GM12878 (cell line): ENCODE results near the gene HOXD3. TPM values are rescaled to one million over a fixed set of nuclear protein-coding genes. Genes with fewer than 3 reads are reported as not detected.

ENCODE experiments used
- ATAC-seq: fragments of 200-7000 bp; cut with Tn5 transposase; 3 replicates; pipeline ENCODE4 v1.9.1; 2020; ENCODE audit warnings: mild to moderate bottlenecking, moderate library complexity
- BruUV-seq: library from RNA; stranded (reverse); fragments of 400-500 nt; replicated peaks from 2 replicates; lab custom pipeline; 2021; lab: Mats Ljungman, UMichigan
- CTCF ChIA-PET: fragments of 300-600 bp; sonication (Branson Sonifier 250); formaldehyde crosslinking; extraction: SDS; loops from one replicate; lab custom pipeline; 2021; ENCODE audit warnings: inconsistent platforms; lab: Yijun Ruan, JAX
- POLR2A ChIA-PET: fragments of 350-600 bp; formaldehyde crosslinking; extraction: SDS; loops from one replicate; lab custom pipeline; 2021; ENCODE audit warnings: inconsistent platforms; lab: Charles Lee
- RAD21 ChIA-PET: fragments of 300-600 bp; sonication (Branson Sonifier 250); formaldehyde crosslinking; loops from one replicate; lab custom pipeline; 2023; ENCODE audit warnings: antibody characterized with exemption; ENCODE audit not compliant: unreplicated experiment; lab: Charles Lee
- SMC1A ChIA-PET: fragments of 300-600 bp; sonication (Branson Sonifier 250); formaldehyde crosslinking; loops from one replicate; lab custom pipeline; 2023; ENCODE audit not compliant: unreplicated experiment, uncharacterized antibody; lab: Charles Lee
- DNase-seq: peaks from one replicate; pipeline ENCODE4 v3.0.0-alpha.2; 2011; ENCODE audit warnings: low read depth, low spot score
- FAIRE-seq: peaks from 3 replicates; lab custom pipeline; 2011; peaks lifted over from hg19 to GRCh38; lab: Jason Lieb, UNC
- H2AFZ ChIP-seq: 2 replicates; pipeline ENCODE4 v1.6.0; 2011; ENCODE audit warnings: low read depth, low read length, control low read depth; ENCODE audit not compliant: control insufficient read depth
- H3K27ac ChIP-seq: 2 replicates; pipeline ENCODE4 v1.5.1; 2011; ENCODE audit warnings: control low read depth; ENCODE audit not compliant: control insufficient read depth, insufficient read depth
- H3K27me3 ChIP-seq, 2 experiments: replicated peaks in 1 of 2; 2 replicates each; pipeline versions ENCODE4 v1.6.0 to v1.6.1; 2011; ENCODE audit warnings: low read length in 1 of 2; ENCODE audit not compliant: control insufficient read depth in 2 of 2, insufficient read depth in 2 of 2
- H3K36me3 ChIP-seq, 2 experiments: 2 replicates each; pipeline ENCODE4 v1.5.1; 2011; ENCODE audit warnings: low read length in 1 of 2; ENCODE audit not compliant: control insufficient read depth in 2 of 2, insufficient read depth in 2 of 2
- H3K4me1 ChIP-seq: 2 replicates; pipeline ENCODE4 v1.6.1; 2011; ENCODE audit warnings: mild to moderate bottlenecking, low read length, moderate library complexity, mixed read lengths; ENCODE audit not compliant: control insufficient read depth, insufficient read depth
- H3K4me2 ChIP-seq: 2 replicates; pipeline ENCODE4 v1.6.0; 2011; ENCODE audit warnings: control low read depth; ENCODE audit not compliant: control insufficient read depth, insufficient read depth
- H3K4me3 ChIP-seq: fragments of 200-600 bp; sonication (generic); 2 replicates; pipeline ENCODE4 v1.5.1; 2016
- H3K79me2 ChIP-seq: 2 replicates; pipeline ENCODE4 v1.6.0; 2011; ENCODE audit warnings: low read length; ENCODE audit not compliant: control insufficient read depth, insufficient read depth
- H3K9ac ChIP-seq: 2 replicates; pipeline ENCODE4 v1.8.0; 2011; ENCODE audit warnings: low read length, control low read depth, mixed read lengths; ENCODE audit not compliant: control insufficient read depth, insufficient read depth
- H3K9me3 ChIP-seq: replicated peaks from 3 replicates; pipeline ENCODE4 v1.5.1; 2011; ENCODE audit warnings: mild to moderate bottlenecking, low read length; ENCODE audit not compliant: control insufficient read depth, insufficient read depth
- H4K20me1 ChIP-seq: 2 replicates; pipeline ENCODE4 v1.6.0; 2011; ENCODE audit not compliant: control insufficient read depth, insufficient read depth
- BCL11A ChIP-seq: IDR thresholded peaks from 2 replicates; pipeline ENCODE4 v1.6.1; 2011; ENCODE audit warnings: low read depth, low read length
- CBX3 ChIP-seq: fragments of 200-600 bp; sonication (generic); IDR thresholded peaks from 2 replicates; pipeline ENCODE4 v1.6.1; 2016; ENCODE audit warnings: low read depth, borderline replicate concordance
- FOXK2 ChIP-seq: fragments of 450-650 bp; IDR thresholded peaks from 2 replicates; pipeline ENCODE4 v1.6.1; 2017; ENCODE audit warnings: mild to moderate bottlenecking, moderate library complexity
- HDAC6 ChIP-seq: fragments of 200-600 bp; sonication (generic); IDR thresholded peaks from one replicate; pipeline ENCODE4 v1.8.0; 2017; ENCODE audit warnings: antibody characterized with exemption; ENCODE audit not compliant: unreplicated experiment
- IRF4 ChIP-seq: IDR thresholded peaks from 2 replicates; pipeline ENCODE4 v1.6.1; 2011; ENCODE audit warnings: low read depth, low read length
- MYB ChIP-seq: fragments of 150-350 bp; IDR thresholded peaks from 2 replicates; pipeline ENCODE4 v1.6.1; 2014; ENCODE audit warnings: mild to moderate bottlenecking, low read depth, low read length, borderline replicate concordance
- SPI1 ChIP-seq: IDR thresholded peaks from 2 replicates; pipeline ENCODE4 v1.6.1; 2011; ENCODE audit warnings: low read depth, mild to moderate bottlenecking, low read length, moderate library complexity, borderline replicate concordance; ENCODE audit not compliant: insufficient read depth
- TCF3 ChIP-seq: IDR thresholded peaks from 2 replicates; pipeline ENCODE4 v1.6.1; 2012; ENCODE audit warnings: low read depth, mild to moderate bottlenecking, low read length, borderline replicate concordance; ENCODE audit not compliant: insufficient read depth
- WGBS: methylation state at CpG from one replicate; pipeline ENCODE4 v1.1.6; 2016; ENCODE audit warnings: low lambda C conversion rate; ENCODE audit not compliant: insufficient replicate concordance, insufficient coverage; ENCODE audit errors: missing lambda C conversion rate; 5-methylcytosine and 5-hydroxymethylcytosine counted together
- in situ Hi-C: fragments of 300-500 bp; cut with MboI; formaldehyde crosslinking; loops from 9 replicates; pipeline ENCODE4 v1.14.3; 2018; ENCODE audit warnings: mixed read lengths
- intact Hi-C: fragments of 100-400 bp; cut with micrococcal nuclease; formaldehyde crosslinking; loops from one replicate; pipeline ENCODE4 v1.14.2; 2022; ENCODE audit not compliant: unreplicated experiment
- polyA plus RNA-seq, 11 experiments: library from polyadenylated mRNA; depleted of rRNA in 4 of 11; unstranded in 6 of 11; stranded (reverse) in 5 of 11; fragments of >200 nt; fragmentation: Nextera tagmentation in 4 of 11; fragmentation: Illumina TruSeq in 1 of 11; extraction: Ambion mirVana in 4 of 11; extraction: Trizol in 1 of 11; gene quantifications; 1 replicate in 1 of 11; 2 replicates in 10 of 11; pipeline versions ENCODE4 v1.2.1 to v1.2.3, GENCODE V29; 2011 to 2016; ENCODE audit warnings: inconsistent platforms in 2 of 11, missing spikeins in 2 of 11, low read depth in 1 of 11
- total RNA-seq, 4 experiments: library from RNA; depleted of rRNA in 3 of 4; stranded (reverse); fragments of >200 nt in 3 of 4; fragmentation: Illumina TruSeq in 1 of 4; extraction: Trizol in 1 of 4; gene quantifications; 2 replicates each; pipeline versions ENCODE4 v1.2.1 to v1.2.3, GENCODE V29; 2013 to 2021

The HOXD3 gene
- total and polyA plus RNA-seq, 10 of the 15 experiments (the other 5 are each of a cell fraction or from before 2014, with no cell fraction given): not detected

DNA sequence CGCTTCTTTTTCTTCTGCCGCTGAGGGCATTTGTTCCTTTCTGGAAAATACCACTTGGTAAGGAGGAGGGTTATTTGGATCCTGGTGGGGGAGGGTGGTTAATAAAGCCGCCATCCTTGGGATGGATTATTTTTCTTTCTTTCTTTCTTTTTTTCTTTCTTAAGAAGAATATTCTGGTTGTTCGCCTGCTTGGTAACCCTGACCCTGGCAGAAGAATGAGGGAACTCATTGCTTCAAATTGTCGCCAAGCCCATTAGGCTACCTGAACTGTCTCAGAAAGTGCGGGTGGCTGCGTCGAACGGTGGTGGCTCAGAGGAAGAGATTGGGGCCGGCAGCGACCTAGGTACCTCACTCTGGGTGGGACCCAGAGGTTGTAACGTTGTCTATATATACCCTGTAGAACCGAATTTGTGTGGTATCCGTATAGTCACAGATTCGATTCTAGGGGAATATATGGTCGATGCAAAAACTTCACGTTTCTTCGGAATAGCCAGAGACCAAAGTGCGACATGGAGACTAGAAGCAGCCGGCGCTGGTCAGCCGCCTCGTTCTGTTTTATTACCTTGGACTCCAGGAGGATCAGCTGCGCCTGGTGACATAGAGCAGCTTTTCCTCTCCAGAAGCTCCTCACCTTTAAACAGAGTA, 7.0 kb upstream of the HOXD3 start:
- H3K27ac ChIP-seq: no peak overlapping the region
- ChIA-PET POLR2A (no interaction called here), CTCF (interaction anchor here (1.5 kb wide), 1 partner anchor 501 kb away, joined by 3 read pairs; no protein-coding TSS in a partner anchor), SMC1A (interaction anchor here (1.0 kb wide), 1 partner anchor 998 kb away, joined by 3 read pairs; no protein-coding TSS in a partner anchor), RAD21 (interaction anchor here (1.0 to 1.2 kb wide), 3 partner anchors 10 to 305 kb away, joined by 4 read pairs; no protein-coding TSS in a partner anchor)
- no TSS peak for BruUV-seq
- H3K27me3 ChIP-seq: peaks cover 12 to 38% of the 10 kb centered on the region in 2 experiments
- H3K4me3 ChIP-seq: no peak overlapping the region
- H3K79me2 ChIP-seq: no peaks in the 10 kb centered on the region
- no peak overlapping the region for H3K4me2 ChIP-seq
- FAIRE-seq (no peak), ATAC-seq (no peak)
- in situ Hi-C loops: loop anchor here (25.0 kb wide), 1 partner anchor 1187 kb away; no protein-coding TSS in a partner anchor
- 29% methylated on average over 24 of the region's 24 CpGs for WGBS
- H4K20me1 ChIP-seq: no peaks in the 10 kb centered on the region
- no peak overlapping the region for H3K9ac ChIP-seq
- H3K36me3 ChIP-seq: no peaks in the 10 kb centered on the region
- H3K9me3 ChIP-seq: no peaks in the 10 kb centered on the region
- no peak for TF ChIP-seq SPI1
- TF ChIP-seq, all 136 proteins: peak for 0
- Histone ChIP-seq H2AFZ (no peak overlapping the region), H3K4me1 (no peaks in the 10 kb centered on the region)
- intact Hi-C loops: no loop called here
- no peak for DNase-seq

DNA sequence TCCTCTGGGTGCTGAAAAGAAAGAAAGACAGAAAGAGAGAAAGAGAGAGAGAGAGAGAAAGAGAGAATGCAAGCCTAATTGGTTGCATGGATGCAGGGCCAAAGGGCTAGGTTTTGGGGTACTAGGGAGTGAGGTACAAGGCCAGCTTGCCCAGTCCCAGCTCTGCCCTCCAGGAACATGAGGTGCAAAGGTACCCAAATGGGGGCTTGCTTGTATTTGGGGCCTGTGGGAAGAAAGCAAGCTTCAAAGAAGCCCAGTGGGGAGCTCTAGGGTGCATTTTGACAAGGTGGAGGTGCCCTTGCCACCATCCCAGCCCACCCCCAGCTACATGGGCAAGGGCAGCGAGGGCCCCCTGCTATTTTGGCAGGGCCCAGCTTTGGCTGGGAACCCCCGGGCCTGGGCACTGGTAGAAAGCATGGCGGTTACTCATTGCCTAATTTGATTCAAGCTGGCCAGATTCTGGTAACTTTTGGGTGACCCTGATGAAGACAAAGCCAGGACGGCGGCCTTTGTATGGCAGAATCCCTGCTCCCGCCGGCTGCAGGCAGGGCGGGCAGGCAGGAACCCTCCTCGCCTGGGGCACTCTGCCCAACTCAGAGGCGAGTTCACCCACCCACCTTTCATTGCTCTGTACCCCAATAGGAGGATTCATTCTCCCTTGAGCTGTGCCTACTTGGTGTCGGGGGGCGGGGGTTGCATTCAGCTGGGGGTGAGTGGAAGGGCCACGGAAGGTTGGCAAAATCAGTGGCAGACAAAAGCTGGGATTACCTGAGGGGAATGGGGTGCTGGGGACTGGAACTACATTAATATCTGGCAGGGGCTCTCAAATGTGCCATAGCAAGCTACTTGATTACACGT, 6.3 kb upstream of the HOXD3 start:
- no peak for FAIRE-seq
- H3K36me3 ChIP-seq: no peaks in the 10 kb centered on the region
- H3K4me1 ChIP-seq: no peaks in the 10 kb centered on the region
- H3K4me3 ChIP-seq: no peak overlapping the region
- TF ChIP-seq MYB: no peak
- TF ChIP-seq BCL11A: no peak
- TF ChIP-seq IRF4: no peak
- no peak for TF ChIP-seq CBX3
- TF ChIP-seq HDAC6: no peak
- TF ChIP-seq TCF3: no peak
- no peak for TF ChIP-seq FOXK2
- H2AFZ ChIP-seq: no peak overlapping the region
- H3K9ac ChIP-seq: no peak overlapping the region
- H4K20me1 ChIP-seq: no peaks in the 10 kb centered on the region
- no peaks in the 10 kb centered on the region for H3K9me3 ChIP-seq
- H3K27ac ChIP-seq: no peak overlapping the region
- POLR2A ChIA-PET: no interaction called here
- BruUV-seq: no TSS peak
- no peak for DNase-seq
- in situ Hi-C loops (no loop called here), intact Hi-C loops (no loop called here)
- H3K27me3 ChIP-seq: peaks cover 12 to 43% of the 10 kb centered on the region in 2 experiments
- RAD21 ChIA-PET: interaction anchor here (1.0 to 1.2 kb wide), 3 partner anchors 10 to 304 kb away, joined by 4 read pairs; no protein-coding TSS in a partner anchor
- SMC1A ChIA-PET: interaction anchor here (1.0 kb wide), 1 partner anchor 998 kb away, joined by 3 read pairs; no protein-coding TSS in a partner anchor
- 14% methylated on average over 14 of the region's 14 CpGs for WGBS
- no peak for ATAC-seq
- no peak overlapping the region for H3K4me2 ChIP-seq
- no peaks in the 10 kb centered on the region for H3K79me2 ChIP-seq
- CTCF ChIA-PET: interaction anchor here (1.5 kb wide), 1 partner anchor 501 kb away, joined by 3 read pairs; no protein-coding TSS in a partner anchor
